Eye (tissue), 1 donor: Measurements from ENCODE around the gene IPMK.

Source experiments
- DNase-seq: peaks from one replicate; pipeline ENCODE4 v3.0.0-alpha.2; 2015

IPMK gene

GRCh38 chr10:58152673-58153263 is 114.9 kb downstream of the IPMK start:
- peak; percentile 80 for DNase-seq

GRCh38 chr10:58150290-58150689 is 117.4 kb downstream of the IPMK start:
- DNase-seq, result no peak

DNA sequence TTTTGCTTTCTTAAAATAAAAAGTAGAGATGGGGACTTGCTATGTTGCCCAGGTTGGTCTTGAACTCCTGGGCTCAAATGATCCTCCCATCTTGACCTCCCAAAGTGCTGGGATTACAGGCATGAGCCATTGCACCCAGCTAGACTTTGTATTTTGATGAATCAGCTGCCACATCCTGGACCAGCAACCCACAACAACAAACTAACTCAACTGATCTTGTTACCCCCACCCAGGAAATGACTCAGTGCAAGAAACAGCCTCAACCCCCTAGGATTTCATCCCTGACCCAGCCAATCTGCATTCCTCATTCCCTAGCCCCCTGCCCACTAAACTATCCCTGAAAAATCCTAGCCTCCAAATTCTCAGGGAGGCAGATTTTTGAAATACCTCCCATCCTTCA is 123.8 kb downstream of the IPMK start:
- no peak for DNase-seq
